HepG2 (cell line): ENCODE data around the gene IKZF3. TPM values are rescaled to one million over a fixed set of nuclear protein-coding genes. Genes with fewer than 3 reads are reported as not detected.
A peak's percentile ranks its signal among the peaks of the same experiment; 100 is the strongest.

Experiments used
- CHCHD3 ChIP-seq: sonication (generic); formaldehyde crosslinking; IDR thresholded peaks from 2 replicates; pipeline ENCODE4 v1.8.0; 2022; ENCODE audit warnings: mild to moderate bottlenecking, missing genetic modification reagents, moderate library complexity
- ETV6 ChIP-seq: sonication (generic); formaldehyde crosslinking; conservative IDR thresholded peaks from 2 replicates; pipeline ENCODE4 v1.4.0; 2020; ENCODE audit warnings: missing genetic modification reagents
- KAT8 ChIP-seq: IDR thresholded peaks from 2 replicates; pipeline ENCODE4 v1.6.1; 2016; ENCODE audit warnings: missing genetic modification reagents, missing compliant biosample characterization
- MATR3 ChIP-seq: sonication (generic); formaldehyde crosslinking; IDR thresholded peaks from 2 replicates; pipeline ENCODE4 v1.4.0; 2020; ENCODE audit warnings: missing genetic modification reagents
- ZFP1 ChIP-seq: IDR thresholded peaks from 2 replicates; pipeline ENCODE4 v1.6.1; 2016
- ZNF317 ChIP-seq: sonication (generic); formaldehyde crosslinking; IDR thresholded peaks from 2 replicates; pipeline ENCODE4 v1.5.0; 2020; ENCODE audit warnings: mild to moderate bottlenecking, missing genetic modification reagents
- ZNF619 ChIP-seq: sonication (generic); formaldehyde crosslinking; IDR thresholded peaks from 2 replicates; pipeline ENCODE4 v1.4.0; 2020; ENCODE audit warnings: mild to moderate bottlenecking, missing genetic modification reagents
- ZNF672 ChIP-seq: sonication (generic); formaldehyde crosslinking; IDR thresholded peaks from 2 replicates; pipeline ENCODE4 v1.8.1; 2022; ENCODE audit warnings: missing genetic modification reagents
- ZSCAN9 ChIP-seq: IDR thresholded peaks from 2 replicates; pipeline ENCODE4 v1.6.1; 2016; ENCODE audit warnings: borderline replicate concordance
- polyA plus RNA-seq, 8 experiments: library from polyadenylated mRNA; depleted of rRNA in 3 of 8; stranded (reverse) in 7 of 8; unstranded in 1 of 8; fragments of >200 nt; fragmentation: Illumina TruSeq in 4 of 8; extraction: Trizol in 4 of 8; gene quantifications; 2 replicates each; pipeline versions ENCODE4 v1.2.1 to v1.2.3, GENCODE V29; 2011 to 2016; ENCODE audit warnings: low read depth in 4 of 8, missing spikeins in 1 of 8, mixed read lengths in 1 of 8; ENCODE audit not compliant: insufficient read depth in 1 of 8
- total RNA-seq, 5 experiments: library from RNA; depleted of rRNA; stranded (reverse); fragments of >200 nt; fragmentation: Illumina TruSeq; extraction: Trizol; gene quantifications; 2 replicates each; pipeline ENCODE4 v1.2.3, GENCODE V29; 2016; ENCODE audit warnings: low read depth in 1 of 5
- TF ChIP-seq, protein P1 (sequence below): sonication (generic); formaldehyde crosslinking; IDR thresholded peaks from 2 replicates; pipeline ENCODE4 v1.5.1; 2020; ENCODE audit warnings: mild to moderate bottlenecking, moderate library complexity, missing genetic modification reagents
- TF ChIP-seq, protein P2 (sequence below): sonication (generic); formaldehyde crosslinking; IDR thresholded peaks from 2 replicates; pipeline ENCODE4 v1.5.0; 2020; ENCODE audit warnings: mild to moderate bottlenecking, missing genetic modification reagents
- TF ChIP-seq, protein P3 (sequence below): sonication (generic); formaldehyde crosslinking; IDR thresholded peaks from 2 replicates; pipeline ENCODE4 v1.4.0; 2020; ENCODE audit warnings: missing genetic modification reagents
- TF ChIP-seq, protein P4 (sequence below): sonication (generic); formaldehyde crosslinking; IDR thresholded peaks from 2 replicates; pipeline ENCODE4 v1.5.0; 2020; ENCODE audit warnings: mild to moderate bottlenecking, missing genetic modification reagents
- TF ChIP-seq, protein P5 (sequence below): sonication (generic); formaldehyde crosslinking; IDR thresholded peaks from 2 replicates; pipeline ENCODE4 v1.4.0; 2020; ENCODE audit warnings: mild to moderate bottlenecking, missing genetic modification reagents

Gene IKZF3
- total and polyA plus RNA-seq, 2 of the 13 experiments (the other 11 are each of a cell fraction or from before 2014, with no cell fraction given), result not detected

DNA sequence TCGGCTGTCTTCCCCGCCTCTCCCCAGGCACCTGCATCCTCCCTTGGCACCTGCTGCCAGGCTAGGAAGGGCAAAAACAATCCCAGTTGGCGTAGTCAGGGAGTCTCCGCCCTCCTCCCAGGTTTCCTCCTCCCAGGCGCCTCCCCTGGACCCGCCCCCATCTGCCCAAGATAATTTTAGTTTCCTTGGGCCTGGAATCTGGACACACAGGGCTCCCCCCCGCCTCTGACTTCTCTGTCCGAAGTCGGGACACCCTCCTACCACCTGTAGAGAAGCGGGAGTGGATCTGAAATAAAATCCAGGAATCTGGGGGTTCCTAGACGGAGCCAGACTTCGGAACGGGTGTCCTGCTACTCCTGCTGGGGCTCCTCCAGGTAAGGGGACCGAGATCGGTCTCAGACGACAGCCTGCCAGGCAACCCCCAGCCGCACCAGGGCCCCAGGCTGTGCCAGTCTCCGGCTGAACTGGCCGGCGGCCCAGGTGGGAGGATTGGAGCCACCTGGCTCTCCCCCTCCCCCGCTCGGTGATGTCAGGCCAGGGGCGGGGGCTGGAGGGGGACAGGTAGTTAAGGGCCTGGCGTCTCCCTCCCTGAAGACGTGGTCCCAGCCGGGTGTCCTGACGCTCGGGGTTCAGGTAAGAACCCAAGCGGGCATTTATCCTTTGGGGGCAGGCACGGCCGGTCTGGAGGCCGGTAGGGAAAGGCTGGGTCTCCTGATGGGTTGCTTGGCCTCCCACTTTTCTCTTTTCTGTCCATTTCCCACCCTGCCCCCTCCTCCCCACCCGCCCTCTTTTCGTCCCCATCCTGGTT lies 126.1 kb downstream of the IKZF3 start, which contains the start of gene GRB7 (continued):
- TF ChIP-seq, protein P1, sequence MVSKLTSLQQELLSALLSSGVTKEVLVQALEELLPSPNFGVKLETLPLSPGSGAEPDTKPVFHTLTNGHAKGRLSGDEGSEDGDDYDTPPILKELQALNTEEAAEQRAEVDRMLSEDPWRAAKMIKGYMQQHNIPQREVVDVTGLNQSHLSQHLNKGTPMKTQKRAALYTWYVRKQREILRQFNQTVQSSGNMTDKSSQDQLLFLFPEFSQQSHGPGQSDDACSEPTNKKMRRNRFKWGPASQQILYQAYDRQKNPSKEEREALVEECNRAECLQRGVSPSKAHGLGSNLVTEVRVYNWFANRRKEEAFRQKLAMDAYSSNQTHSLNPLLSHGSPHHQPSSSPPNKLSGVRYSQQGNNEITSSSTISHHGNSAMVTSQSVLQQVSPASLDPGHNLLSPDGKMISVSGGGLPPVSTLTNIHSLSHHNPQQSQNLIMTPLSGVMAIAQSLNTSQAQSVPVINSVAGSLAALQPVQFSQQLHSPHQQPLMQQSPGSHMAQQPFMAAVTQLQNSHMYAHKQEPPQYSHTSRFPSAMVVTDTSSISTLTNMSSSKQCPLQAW, result peak; percentile 64; the same call in 1 of the 2 replicates
- TF ChIP-seq ZNF672 (CRISPR knock-in tag) (no peak), ZNF317 (CRISPR knock-in tag) (no peak), MATR3 (CRISPR knock-in tag) (no peak), ZFP1 (CRISPR knock-in tag) (no peak), ETV6 (CRISPR knock-in tag) (peak; percentile 49), ZNF619 (CRISPR knock-in tag) (no peak), KAT8 (CRISPR knock-in tag) (no peak; the same call in 1 of the 2 replicates), CHCHD3 (CRISPR knock-in tag) (peak; percentile 18; the same call in 1 of the 2 replicates), ZSCAN9 (peak; percentile 72)
- TF ChIP-seq, protein P2, sequence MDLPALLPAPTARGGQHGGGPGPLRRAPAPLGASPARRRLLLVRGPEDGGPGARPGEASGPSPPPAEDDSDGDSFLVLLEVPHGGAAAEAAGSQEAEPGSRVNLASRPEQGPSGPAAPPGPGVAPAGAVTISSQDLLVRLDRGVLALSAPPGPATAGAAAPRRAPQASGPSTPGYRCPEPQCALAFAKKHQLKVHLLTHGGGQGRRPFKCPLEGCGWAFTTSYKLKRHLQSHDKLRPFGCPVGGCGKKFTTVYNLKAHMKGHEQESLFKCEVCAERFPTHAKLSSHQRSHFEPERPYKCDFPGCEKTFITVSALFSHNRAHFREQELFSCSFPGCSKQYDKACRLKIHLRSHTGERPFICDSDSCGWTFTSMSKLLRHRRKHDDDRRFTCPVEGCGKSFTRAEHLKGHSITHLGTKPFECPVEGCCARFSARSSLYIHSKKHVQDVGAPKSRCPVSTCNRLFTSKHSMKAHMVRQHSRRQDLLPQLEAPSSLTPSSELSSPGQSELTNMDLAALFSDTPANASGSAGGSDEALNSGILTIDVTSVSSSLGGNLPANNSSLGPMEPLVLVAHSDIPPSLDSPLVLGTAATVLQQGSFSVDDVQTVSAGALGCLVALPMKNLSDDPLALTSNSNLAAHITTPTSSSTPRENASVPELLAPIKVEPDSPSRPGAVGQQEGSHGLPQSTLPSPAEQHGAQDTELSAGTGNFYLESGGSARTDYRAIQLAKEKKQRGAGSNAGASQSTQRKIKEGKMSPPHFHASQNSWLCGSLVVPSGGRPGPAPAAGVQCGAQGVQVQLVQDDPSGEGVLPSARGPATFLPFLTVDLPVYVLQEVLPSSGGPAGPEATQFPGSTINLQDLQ, result no peak
- TF ChIP-seq, protein P3, sequence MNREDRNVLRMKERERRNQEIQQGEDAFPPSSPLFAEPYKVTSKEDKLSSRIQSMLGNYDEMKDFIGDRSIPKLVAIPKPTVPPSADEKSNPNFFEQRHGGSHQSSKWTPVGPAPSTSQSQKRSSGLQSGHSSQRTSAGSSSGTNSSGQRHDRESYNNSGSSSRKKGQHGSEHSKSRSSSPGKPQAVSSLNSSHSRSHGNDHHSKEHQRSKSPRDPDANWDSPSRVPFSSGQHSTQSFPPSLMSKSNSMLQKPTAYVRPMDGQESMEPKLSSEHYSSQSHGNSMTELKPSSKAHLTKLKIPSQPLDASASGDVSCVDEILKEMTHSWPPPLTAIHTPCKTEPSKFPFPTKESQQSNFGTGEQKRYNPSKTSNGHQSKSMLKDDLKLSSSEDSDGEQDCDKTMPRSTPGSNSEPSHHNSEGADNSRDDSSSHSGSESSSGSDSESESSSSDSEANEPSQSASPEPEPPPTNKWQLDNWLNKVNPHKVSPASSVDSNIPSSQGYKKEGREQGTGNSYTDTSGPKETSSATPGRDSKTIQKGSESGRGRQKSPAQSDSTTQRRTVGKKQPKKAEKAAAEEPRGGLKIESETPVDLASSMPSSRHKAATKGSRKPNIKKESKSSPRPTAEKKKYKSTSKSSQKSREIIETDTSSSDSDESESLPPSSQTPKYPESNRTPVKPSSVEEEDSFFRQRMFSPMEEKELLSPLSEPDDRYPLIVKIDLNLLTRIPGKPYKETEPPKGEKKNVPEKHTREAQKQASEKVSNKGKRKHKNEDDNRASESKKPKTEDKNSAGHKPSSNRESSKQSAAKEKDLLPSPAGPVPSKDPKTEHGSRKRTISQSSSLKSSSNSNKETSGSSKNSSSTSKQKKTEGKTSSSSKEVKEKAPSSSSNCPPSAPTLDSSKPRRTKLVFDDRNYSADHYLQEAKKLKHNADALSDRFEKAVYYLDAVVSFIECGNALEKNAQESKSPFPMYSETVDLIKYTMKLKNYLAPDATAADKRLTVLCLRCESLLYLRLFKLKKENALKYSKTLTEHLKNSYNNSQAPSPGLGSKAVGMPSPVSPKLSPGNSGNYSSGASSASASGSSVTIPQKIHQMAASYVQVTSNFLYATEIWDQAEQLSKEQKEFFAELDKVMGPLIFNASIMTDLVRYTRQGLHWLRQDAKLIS, result no peak; the same call in 1 of the 2 replicates
- TF ChIP-seq, protein P4, sequence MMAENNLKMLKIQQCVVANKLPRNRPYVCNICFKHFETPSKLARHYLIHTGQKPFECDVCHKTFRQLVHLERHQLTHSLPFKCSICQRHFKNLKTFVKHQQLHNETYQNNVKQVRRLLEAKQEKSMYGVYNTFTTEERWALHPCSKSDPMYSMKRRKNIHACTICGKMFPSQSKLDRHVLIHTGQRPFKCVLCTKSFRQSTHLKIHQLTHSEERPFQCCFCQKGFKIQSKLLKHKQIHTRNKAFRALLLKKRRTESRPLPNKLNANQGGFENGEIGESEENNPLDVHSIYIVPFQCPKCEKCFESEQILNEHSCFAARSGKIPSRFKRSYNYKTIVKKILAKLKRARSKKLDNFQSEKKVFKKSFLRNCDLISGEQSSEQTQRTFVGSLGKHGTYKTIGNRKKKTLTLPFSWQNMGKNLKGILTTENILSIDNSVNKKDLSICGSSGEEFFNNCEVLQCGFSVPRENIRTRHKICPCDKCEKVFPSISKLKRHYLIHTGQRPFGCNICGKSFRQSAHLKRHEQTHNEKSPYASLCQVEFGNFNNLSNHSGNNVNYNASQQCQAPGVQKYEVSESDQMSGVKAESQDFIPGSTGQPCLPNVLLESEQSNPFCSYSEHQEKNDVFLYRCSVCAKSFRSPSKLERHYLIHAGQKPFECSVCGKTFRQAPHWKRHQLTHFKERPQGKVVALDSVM (CRISPR knock-in tag), result peak; percentile 54; the same call in 1 of the 2 replicates
- TF ChIP-seq, protein P5, sequence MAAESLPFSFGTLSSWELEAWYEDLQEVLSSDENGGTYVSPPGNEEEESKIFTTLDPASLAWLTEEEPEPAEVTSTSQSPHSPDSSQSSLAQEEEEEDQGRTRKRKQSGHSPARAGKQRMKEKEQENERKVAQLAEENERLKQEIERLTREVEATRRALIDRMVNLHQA (CRISPR knock-in tag), result no peak
